GM12801 (cell line): ENCODE data around the gene SCGB3A1.

Experiments
- TF ChIP-seq, protein P1 (sequence below): IDR thresholded peaks from one replicate; pipeline ENCODE4 v1.5.1; 2011; ENCODE audit warnings: control low read depth; ENCODE audit not compliant: insufficient read length; ENCODE audit errors: extremely low read depth

SCGB3A1 gene

DNA sequence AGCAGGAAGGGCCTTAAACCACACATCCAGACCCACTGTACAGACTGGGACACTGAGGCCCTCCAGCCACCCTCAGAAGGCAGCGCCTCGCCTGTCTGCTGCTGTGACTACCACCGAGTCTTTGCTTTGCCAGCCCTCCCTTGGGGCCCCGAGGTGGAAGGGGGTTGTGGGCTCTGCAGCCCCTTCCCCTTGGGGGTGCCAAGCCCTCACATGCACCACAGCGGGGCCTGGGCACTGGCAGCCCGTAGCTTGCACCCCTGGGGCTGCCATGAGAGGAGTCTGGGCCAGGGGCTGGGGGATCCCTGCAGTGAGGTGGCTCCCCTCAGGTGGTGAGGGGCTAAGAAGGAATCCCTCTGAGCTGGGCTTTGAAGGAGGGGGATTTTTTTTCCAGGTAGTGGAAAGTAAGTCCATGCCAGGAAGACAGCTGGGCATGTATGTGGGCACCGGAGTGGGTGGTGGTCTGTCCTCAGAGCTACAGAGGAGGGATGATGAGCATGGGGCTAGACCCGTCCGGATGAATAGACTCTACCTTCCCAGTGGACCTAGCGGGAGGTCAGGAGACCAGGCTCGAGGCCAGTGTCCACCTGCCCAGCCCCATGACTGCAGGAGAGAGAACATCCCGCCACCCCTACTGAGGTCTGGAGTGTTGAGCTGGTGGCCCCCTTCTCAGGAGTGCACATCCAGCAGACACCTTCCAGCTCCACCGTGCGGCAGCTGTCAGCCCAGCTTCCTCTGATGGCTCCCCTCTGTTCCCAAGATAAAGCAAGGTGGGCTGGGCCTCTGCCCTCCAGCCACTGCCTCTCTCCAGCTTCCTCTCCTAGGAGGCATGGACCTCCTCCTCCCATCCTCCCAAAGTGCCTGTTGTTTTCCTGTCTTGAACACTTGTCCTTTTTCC, 42.2 kb upstream of the SCGB3A1 start:
- TF ChIP-seq, protein P1, sequence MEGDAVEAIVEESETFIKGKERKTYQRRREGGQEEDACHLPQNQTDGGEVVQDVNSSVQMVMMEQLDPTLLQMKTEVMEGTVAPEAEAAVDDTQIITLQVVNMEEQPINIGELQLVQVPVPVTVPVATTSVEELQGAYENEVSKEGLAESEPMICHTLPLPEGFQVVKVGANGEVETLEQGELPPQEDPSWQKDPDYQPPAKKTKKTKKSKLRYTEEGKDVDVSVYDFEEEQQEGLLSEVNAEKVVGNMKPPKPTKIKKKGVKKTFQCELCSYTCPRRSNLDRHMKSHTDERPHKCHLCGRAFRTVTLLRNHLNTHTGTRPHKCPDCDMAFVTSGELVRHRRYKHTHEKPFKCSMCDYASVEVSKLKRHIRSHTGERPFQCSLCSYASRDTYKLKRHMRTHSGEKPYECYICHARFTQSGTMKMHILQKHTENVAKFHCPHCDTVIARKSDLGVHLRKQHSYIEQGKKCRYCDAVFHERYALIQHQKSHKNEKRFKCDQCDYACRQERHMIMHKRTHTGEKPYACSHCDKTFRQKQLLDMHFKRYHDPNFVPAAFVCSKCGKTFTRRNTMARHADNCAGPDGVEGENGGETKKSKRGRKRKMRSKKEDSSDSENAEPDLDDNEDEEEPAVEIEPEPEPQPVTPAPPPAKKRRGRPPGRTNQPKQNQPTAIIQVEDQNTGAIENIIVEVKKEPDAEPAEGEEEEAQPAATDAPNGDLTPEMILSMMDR = no peak

DNA sequence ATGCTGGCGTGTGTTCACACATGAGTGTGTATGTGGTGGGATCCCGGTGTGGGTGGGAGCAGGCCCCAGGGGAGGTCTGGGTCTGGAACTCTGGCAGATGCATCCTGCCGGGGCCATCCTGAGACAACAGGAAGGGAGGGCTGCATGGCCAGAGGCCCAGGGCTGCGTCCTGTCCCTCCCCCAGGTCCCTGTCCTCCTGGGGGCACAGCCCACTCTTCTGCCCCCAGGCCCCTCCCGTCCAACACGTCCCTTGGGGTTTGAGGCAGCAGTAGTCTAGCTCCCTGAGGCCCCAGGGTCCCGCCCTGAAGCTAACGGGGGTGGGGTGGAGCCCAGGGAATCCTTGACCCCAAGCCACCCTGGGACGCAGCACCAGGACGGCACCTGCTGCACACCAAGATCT, 41.5 kb upstream of the SCGB3A1 start:
- TF ChIP-seq, protein P1 = no peak

DNA sequence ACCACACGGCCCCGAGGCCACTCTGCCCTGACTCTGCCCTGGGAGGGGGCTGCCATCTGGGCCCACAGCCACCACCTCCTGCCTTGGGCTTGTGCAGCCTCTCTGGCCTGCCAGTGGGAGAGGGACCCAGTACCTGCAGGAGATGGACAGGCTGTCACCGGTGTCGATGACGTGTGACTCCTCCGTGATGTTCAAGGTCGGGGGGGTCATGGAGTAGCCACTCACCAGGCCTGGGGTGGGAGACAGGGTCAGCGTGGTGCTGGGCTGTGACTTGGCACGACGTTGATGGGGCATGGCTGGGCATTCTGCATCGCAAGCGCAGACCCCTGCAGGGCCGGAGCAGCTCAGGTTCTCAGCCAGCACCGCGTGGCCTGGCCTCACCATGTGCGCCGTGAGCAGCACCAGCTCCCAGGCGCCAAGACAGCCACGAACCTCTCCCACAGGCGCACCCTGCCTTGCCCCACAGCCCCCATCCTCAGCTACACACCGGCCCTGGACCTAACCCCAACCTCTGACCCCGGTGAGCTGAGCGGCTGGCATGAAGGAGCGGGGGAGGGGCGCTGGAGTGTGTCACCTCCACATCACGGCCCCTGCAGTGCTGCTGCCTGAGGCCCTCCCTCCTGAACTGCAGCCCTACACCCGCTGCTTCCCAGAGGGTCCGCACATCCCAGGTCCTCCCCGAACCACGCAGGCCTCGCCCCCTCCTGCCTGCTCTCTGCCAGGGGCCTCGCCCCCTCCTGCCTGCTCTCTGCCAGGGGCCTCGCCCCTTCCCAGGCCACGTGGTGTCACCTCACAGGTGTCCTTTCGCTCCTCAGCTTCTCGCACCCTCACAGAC, 40.5 kb upstream of the SCGB3A1 start:
- TF ChIP-seq, protein P1 = no peak

DNA sequence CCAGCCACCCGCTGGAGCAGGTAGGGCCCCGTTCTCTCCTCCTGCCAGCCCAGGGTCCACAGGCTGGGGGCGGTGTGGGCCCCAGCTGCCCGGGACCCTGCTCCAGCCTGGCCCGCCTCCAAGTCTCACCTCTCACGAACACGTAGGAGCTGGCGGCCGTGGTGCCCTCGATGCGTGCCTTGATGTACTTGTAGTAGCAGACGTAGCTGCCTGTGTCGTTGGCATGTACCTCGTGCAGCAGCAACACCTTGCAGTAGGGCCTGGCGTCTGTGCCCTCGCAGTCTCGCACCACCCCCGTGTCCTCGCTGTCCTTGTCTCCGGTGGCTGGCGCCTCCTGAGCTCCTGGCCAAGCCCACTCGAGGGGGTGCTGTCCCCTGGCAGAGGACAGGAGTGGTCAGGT, 39.1 kb upstream of the SCGB3A1 start:
- TF ChIP-seq, protein P1 = no peak

DNA sequence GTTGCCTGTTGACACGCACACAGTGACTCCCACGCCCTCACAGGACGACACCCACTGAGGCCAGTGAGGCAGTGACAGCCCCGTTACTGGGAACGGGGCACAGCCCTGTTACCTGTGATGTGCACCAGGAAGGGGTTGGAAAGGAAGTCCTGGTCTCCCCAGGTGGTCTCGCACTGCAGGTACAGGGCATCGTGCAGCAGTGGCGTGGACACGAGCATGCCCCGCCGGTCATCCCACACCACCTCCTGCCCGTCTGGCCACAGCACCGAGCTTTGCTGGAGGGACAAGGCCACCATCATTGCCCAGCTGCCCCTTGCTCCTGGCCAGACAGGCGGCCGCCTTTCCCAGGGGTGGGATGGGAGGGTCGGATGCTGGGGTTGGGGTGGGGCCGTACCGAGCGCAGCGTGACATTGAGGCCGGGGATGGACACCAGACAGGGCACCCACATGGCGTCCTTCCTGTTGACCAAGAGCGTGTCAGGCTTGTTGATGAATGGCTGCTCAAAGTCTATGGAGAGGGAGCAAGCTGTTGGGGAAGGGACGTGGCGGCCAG, 38.6 kb upstream of the SCGB3A1 start:
- TF ChIP-seq, protein P1 = no peak

DNA sequence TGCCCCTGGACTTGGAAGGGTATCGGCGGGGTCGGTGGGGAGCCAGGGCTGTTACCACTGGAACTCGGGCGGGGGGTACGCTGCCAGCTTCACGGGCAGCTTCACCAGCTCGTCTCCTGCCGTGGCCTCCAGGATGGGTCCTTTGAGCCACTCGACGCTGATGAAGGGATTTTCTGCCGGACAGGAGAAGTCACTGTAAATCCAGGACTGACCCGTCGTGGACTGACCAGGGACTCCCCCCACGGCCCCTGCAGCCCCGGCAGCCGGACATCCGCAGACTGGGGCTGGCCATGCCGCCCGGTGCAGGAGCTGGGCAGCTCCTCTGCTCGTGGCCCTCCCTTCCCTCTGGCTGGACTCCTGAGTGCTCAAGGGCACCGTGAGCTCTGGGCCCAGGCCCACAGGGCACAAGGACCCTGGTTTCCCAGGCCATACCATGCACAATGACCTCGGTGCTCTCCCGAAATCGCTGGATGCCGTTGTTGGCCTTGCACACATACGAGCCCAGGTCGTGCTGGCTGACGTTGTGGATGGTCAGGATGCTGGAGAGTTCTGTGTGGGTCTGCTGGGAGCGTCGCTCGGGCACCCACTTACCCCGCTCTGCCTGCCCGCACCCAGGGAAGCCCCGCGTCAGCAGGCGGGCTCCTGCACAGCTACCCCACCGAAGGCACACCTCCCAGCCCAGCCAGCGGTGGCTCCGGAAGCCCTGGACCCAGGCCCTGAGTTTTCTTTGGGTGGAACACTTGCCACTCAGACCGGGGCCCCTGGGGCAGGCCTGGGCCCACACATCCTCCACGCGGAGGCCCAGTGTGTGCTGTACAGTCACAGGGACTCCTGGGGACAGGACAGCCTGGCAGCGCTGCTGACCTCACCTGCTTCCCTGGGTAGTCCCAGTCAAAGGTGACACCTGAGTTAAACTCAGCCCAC, 37.8 kb upstream of the SCGB3A1 start:
- TF ChIP-seq, protein P1 = no peak
